ENCODE results near the gene TMPO.
"Not testable (repeated sequence)": the region's sequence is repeated elsewhere in the genome, so short reads cannot be mapped to it uniquely, and the experiment has no call there.

The TMPO gene

DNA sequence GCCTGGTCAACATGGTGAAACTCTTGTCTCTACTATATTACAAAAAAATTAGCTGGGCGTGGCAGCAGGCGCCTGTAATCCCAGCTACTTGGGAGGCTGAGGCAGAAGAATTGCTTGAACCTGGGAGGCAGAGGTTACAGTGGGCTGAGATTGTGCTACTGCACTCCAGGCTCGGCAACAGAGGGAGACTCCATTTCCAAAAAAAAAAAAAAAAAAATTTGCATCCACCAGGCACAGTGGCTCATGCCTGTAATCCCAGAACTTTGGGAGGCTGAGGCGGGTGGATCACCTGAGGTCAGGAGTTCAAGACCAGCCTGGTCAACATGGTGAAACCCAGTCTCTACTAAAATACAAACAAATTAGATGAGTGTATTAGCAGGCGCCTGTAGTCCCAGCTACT, 3.6 kb upstream of the TMPO start:
- DNase-seq (ENCODE audit: low read depth in 2 of 2), result not testable (repeated sequence)

DNA sequence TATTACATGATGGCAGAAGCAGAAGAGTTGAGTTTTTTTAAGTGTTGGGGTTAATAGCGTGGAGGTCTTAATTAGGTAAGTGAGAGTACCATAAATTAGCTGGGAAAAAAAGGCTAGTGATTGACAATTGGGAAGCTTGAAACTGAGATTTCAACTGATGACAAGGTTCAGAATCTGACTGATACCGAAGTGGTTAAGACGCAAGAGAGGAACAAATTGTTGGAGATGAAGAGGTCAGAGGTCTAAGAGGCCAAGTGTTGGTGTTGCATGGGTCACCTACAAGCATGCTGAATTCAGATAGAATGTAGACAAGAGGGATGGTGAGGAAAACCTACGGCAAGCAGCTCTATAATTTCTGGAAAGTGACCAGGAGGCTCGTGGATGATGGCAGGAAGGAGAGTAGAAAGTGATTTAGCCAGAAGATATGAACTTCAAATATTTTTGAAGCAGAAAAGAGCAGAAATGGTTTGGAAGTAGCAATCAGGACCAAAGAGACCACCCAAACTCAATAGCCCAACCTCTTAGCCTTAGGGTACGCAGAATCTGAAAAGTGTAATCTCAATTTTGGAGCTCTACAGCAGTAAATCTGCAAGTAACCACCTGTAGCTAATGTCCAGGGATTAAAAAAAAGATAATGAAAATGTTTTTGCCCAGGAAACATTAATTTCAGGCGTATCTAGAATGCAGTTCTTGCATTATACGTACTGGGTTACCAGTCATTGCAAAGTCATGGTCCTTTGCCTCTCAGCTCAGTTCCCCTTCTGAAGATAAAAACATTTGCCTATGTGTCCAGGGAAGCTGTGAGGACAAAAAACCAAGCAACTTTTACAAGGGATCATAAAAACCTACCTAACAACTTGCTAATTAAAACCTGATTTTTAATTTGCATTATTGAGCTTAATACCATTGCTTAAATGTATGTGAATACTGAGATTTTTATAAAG, 1.7 kb upstream of the TMPO start:
- no peak for DNase-seq (ENCODE audit: low read depth in 2 of 2)

DNA sequence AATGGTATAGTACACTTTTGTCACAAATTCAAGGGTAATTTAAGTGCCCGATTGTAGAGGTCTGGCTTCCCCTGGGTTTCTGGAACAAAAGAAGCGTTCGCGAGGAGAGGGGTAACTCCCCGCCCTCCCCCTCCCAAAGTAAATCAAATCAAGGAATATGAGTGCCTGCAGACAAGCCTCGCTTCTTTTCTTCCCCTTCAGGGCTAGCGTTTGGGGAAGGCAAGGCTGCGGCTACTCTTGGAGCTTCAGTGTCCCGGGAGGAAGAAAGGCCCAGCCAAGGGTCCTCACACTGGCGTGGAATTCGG, 456 bp upstream of the TMPO start:
- DNase-seq (ENCODE audit: low read depth in 2 of 2), result no peak

DNA sequence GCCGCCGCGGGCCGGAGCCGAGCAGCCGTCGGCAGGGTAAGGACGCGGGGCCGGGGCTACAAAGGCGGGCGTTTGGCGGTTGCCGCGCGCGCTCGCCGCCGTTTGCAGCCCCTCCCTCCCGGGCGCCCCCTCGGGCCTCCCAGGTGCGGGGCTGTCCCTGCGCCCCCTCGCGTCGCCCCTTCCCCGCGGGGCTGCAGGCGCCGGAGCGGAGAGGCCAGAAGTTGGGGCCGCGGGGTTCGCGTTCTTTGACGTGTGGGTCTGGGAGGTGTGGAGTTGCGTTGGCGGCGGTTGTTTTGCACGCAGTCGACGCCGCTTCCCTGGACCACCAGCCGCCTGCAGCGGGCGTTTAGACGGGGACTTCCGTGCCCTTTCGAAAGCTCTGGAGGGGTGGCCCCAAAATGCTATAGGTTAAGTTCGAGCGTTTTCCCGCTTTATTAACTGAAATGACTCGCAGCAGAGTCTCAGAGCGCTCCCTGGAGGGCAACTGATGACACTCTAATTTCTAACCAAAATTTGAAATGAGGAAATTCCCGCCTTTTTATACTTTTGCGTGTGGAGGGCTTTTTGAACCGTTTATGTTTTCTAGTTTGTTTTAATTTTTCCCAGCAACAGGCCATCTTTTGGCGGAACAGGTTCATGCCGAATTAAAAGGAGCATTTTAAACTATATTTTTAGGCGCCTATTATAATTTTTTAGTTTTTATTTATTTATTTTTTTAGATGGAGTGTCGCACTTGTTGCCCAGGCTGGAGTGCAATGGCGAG, 902 bp downstream of the TMPO start:
- DNase-seq (ENCODE audit: low read depth in 2 of 2), result peak; percentile 74

- DNase-seq (ENCODE audit: low read depth in 2 of 2), result no peak
Observed at GRCh38 chr12:98519257-98519907, 4.0 kb downstream of the TMPO start.

DNA sequence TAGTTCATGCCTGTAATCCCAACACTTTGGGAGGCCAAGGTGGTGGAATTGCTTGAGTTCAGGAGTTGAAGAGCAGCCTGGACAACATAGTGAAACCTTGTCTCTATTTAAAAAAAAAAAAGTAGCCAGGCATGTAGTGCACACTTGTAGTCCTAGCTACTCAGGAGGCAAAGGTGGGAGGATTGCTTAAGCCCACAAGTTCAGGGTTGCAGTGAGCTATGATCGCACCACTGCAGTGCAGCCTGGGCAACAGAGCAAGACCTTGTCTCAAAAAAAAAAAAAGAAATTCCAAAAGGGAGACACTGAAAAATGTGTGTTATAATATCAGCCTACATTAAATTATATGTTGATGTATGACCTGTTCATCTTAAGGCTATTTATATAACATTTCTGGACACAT, 14.7 kb downstream of the TMPO start:
- no peak for DNase-seq (ENCODE audit: low read depth in 2 of 2)

GRCh38 chr12:98532687-98533304, 17.4 kb downstream of the TMPO start:
- DNase-seq (ENCODE audit: low read depth in 2 of 2), result no peak

DNA sequence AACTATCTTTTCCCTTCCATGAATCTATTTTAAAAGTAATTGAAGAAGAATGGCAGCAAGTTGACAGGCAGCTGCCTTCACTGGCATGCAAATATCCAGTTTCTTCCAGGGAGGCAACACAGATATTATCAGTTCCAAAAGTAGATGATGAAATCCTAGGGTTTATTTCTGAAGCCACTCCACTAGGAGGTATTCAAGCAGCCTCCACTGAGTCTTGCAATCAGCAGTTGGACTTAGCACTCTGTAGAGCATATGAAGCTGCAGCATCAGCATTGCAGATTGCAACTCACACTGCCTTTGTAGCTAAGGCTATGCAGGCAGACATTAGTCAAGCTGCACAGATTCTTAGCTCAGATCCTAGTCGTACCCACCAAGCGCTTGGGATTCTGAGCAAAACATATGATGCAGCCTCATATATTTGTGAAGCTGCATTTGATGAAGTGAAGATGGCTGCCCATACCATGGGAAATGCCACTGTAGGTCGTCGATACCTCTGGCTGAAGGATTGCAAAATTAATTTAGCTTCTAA, 18.4 kb downstream of the TMPO start:
- no peak for DNase-seq (ENCODE audit: low read depth in 2 of 2)

DNA sequence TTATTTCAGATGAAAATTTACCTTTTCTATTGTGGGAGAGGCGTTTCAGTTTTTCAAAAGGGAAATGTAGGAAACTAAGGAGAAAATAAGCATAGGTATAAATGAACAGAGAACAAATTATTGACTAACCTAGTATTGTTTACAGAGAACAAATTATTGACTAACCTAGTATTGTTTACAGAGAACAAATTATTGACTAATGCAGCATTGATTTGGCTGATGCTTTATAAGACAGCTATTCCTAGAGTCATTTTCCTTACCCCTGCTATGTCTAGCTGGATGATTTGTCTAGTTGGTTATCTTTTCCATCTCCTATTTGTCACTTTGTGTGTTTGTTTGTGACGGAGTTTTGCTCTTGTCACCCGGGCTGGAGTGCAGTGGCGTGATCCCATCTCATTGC, 22.6 kb downstream of the TMPO start:
- DNase-seq (ENCODE audit: low read depth in 2 of 2), result no peak

DNA sequence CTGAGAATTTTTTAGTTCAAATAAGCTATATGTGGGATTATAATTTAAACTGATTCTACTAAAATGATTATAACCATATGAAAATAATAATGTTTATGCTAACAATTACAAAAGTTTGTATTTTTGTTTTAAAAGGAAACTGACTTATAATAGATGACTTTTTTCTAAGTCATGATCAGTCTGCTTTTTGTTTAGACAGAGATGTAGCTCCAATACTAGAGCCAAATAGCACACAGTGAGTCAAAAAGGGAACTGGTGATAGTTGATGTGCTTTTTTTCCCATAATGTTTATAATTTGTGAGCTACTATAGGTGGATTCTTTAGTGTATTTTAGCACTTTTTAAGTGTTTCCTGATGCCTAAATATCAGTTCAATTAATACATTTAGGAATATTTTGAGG, 28.3 kb downstream of the TMPO start:
- no peak for DNase-seq (ENCODE audit: low read depth in 2 of 2)

DNA sequence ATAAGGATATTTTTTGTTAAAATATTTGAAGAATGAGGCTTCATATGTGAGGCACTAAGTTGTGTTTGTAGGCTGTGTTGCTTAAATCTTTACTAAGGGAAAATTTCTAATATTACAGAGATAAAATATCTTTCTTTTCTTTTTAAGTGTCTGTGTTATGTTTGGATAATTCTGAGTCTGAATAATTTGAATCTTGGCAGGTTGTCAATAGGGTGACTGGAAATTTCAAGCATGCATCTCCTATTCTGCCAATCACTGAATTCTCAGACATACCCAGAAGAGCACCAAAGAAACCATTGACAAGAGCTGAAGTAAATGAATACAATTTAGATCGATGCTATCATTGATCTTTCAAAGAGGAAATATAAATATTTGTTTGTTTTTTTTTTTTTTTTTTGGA, 29.4 kb downstream of the TMPO start:
- no peak for DNase-seq (ENCODE audit: low read depth in 2 of 2)

DNA sequence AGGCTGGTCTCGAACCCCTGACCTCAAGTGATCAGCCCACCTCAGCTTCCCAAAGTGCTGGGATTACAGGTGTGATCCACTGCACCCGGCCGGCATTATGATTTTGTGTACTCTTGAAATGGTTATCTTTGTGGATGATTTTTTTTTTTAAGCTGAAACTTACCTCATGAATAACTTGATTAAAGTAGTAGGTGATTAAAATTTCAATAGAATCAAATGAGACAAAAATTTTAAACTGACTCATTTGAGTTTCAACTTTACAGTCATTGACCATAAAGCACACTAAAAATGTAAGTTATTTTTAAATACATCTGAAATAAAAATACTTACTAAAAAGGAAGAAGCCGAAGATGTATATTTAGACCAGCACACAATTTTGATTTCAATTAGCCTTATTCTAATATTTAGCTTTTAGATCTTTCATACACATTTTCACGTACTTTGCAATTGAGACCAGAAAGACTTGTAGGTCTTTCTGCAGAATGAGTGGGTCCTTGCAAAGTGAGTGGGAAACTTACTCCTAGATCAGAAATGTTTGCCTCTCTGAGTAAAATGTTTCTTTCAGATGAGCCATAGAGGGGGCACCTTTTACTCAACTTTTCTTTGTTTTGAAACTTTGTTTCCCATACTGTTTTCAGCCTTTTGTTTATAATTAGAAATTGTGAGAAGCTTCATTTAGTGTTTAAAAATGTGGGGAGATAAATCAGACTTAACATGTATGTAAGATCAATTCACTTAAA, 34.2 kb downstream of the TMPO start:
- no peak for DNase-seq (ENCODE audit: low read depth in 2 of 2)

GRCh38 chr12:98551787-98552186, 36.4 kb downstream of the TMPO start:
- no peak for DNase-seq (ENCODE audit: low read depth in 2 of 2)

DNA sequence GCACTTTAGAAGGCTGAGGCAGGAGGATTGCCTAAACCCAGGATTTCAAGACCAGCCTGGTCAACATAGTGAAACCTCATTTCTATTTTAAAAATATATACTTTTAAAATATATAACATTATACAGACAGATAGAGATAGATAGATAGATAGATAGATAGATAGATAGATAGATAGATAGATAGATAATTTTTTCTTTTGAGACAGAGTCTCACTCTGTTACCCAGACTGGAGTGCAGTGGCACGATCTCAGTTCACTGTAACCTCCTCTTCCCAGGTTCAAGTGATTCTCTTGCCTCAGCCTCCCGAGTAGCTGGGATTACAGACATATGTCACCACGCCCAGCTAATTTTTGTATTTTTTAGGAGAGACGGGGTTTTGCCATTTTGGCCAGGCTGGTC, 42.7 kb downstream of the TMPO start:
- not testable (repeated sequence) for DNase-seq (ENCODE audit: low read depth in 2 of 2)

- no peak for DNase-seq (ENCODE audit: low read depth in 2 of 2)
Observed at GRCh38 chr12:98559666-98560065, 44.3 kb downstream of the TMPO start.

GRCh38 chr12:98561846-98562245, 46.5 kb downstream of the TMPO start:
- no peak for DNase-seq (ENCODE audit: low read depth in 2 of 2)

GRCh38 chr12:98572010-98572409, 56.6 kb downstream of the TMPO start:
- DNase-seq (ENCODE audit: low read depth in 2 of 2), result no peak

GRCh38 chr12:98574110-98574509, 58.7 kb downstream of the TMPO start:
- no peak for DNase-seq (ENCODE audit: low read depth in 2 of 2)

GRCh38 chr12:98575013-98575412, 59.6 kb downstream of the TMPO start:
- DNase-seq (ENCODE audit: low read depth in 2 of 2), result no peak

DNA sequence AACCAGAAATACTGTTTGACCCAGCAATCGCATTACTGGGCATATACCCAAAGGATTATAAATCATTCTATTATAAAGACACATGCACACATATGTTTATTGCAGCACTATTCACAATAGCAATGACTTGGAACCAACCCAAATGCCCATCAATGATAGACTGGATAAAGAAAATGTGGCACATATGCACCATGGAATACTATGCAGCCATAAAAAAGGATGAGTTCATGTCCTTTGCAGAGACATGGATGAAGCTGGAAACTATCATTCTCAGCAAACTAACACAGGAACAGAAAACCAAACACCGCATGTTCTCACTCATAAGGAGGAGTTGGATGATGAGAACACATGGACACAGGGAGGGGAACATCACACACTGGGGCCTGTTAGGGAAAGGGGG, 61.4 kb downstream of the TMPO start:
- not testable (repeated sequence) for DNase-seq (ENCODE audit: low read depth in 2 of 2)

GRCh38 chr12:98578392-98578791, 63.0 kb downstream of the TMPO start:
- no peak for DNase-seq (ENCODE audit: low read depth in 2 of 2)

Measured in stimulated activated CD8-positive, alpha-beta memory T cell treated with anti-CD3 and anti-CD28 coated beads, Interleukin-7, amount 100 ng/mL, for 4 hours (primary cell).